Hypothalamus (tissue), 51 donors: ENCODE data around the gene GPR39.
"Not testable (repeated sequence)": the region's sequence is repeated elsewhere in the genome, so short reads cannot be mapped to it uniquely, and the experiment has no call there.

ENCODE experiments used
- DNase-seq, 51 donors: peaks; one replicate each; lab custom pipeline; 2025; lab: John Stamatoyannopoulos, UW

Gene GPR39

DNA sequence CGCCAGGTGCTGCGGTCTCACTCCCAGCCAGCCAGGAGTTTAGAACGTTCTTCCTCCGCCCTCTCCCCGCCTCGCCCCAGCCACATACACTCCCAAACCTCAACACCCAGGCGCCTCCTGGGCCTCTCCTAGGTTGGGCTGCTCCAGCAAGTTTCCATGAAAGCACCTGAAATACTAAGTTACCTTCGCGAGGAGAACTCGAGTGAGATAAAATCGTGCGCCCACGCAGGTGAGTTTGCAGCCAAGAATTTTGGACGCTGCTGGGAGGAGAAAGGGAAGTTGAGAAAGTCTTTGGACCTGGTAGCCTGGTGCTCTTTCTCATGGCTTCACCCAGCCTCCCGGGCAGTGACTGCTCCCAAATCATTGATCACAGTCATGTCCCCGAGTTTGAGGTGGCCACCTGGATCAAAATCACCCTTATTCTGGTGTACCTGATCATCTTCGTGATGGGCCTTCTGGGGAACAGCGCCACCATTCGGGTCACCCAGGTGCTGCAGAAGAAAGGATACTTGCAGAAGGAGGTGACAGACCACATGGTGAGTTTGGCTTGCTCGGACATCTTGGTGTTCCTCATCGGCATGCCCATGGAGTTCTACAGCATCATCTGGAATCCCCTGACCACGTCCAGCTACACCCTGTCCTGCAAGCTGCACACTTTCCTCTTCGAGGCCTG, at the start of gene GPR39:
Gene GPR39 (plus strand): TSS at position 83 of the 673 bp plus-strand sequence.
- no peak for DNase-seq

DNA sequence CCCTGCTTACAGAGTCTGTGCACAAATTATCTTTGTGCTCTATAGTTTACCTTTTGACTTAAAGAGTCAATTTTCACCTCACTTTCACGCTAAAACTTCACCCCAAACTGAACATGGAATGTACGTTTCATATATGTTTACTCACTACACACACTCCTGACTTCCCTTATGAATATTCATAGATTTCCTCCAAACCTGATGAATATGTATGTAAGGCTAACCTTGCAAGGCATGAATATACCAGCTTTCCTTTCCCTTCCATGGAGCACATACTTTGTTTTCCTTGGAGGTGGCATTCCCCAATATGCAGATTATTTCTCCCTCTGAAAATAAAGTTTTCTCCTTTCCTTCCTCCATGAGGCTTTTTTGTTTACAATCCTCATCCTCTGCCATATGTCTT, 48.4 kb upstream of the GPR39 start:
- DNase-seq = no peak

DNA sequence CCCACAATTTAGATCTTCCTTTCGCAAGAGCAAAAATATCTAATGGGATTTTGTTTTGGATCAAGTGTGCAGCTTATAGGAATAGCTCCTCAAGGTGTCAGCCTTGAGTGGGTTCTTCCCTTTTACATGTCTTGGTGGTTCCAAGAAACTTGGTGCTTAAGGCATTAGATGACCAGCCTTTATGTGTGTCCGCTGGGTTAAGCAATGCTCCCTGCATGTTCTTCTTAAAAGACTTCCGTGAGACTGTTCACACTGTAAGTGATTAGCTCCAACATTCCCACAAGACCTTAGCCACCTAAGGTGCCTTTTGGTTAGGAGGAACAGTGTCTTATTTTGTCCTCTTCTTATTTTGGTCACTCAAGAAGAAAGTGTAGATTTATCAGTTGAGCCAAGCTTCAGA, 44.3 kb upstream of the GPR39 start:
- DNase-seq = no peak

DNA sequence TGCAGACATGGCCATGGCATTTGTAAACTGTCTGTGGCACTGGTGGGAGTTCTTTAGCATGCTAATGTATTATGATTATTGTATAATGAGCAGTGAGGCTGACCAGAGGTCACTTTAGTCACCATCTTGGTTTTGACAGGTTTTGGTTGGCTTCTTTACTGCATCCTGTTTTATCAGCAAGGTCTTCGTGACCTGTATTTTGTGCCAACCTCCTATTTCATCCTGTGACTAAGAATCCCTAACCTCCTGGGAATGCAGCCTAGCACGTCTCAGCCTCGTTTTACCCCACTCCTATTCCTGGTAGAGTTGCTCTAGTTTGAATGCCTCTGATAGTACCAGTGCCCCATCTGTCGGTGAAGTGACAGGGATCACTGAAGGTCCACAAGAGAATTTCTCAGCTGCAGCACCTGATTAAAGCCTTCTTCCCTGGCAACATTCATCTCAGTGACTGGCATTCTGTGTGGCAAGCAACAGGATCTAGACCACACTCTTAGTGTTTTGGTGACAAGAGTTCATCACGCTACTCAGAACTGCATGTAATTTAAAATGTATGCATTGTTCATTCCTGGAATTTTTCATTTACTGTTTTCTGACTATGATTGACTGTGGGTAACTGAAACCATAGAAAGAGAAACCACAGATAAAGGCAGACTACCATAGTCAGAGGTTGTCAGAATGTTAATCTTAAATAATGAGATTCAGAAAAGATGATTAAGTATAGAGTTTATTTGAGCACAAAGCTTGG, 43.0 kb upstream of the GPR39 start:
- no peak for DNase-seq

DNA sequence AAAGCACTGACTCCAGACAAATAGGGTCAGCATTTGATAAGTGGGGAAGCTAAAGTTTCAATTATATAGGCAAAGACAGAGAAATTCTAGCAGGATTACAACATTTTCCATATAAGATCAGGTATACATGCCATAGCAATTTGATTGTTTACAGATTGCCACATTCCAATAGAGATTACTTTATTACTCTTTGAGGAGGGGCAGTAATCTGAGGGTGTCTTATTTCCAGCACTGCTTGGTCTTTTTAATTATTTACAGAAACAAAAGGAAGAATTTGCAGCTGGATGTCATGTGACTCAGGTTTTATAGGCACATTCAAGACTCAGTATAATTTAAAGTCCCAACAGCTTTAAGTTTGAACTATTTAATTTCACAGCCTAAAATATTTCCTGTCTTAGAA, 42.5 kb upstream of the GPR39 start:
- DNase-seq = no peak

DNA sequence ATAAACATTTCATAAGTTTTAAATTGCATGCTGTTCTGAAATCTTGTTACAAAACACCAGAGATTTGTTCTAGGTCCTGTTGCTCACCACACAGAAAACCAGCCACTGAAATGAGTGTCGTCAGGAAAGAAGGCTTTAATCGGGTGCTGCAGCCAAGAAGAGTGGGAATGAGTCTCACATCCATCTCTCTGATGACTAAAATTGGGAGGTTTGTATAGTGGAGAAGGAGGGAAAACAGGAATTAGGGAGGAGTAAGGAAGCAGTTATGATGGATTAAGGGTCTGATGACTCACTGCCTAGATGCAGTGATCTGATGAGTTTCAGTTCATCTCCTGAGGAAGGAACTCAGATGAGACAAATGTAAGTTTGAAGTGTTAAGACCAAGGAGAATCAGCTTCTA, 42.1 kb upstream of the GPR39 start:
- no peak for DNase-seq

DNA sequence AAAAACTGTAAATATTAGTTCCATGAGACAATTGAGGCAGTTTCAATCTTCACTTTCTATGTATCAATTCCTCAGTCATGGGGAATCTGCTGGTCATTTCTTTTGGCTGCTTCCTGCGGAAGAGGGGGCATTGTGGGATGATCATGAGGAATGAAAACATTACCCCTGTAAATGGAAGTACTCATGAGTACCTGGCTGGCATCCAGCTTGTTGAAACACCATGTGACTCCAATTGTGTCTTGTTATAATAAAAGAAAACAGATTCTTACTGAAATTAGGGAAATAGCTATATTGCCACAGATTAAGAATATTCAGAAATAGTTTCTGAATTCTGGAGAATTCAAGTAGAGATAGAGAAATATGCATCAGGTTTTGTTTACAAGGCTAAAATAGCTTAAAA, 41.6 kb upstream of the GPR39 start:
- DNase-seq = no peak

DNA sequence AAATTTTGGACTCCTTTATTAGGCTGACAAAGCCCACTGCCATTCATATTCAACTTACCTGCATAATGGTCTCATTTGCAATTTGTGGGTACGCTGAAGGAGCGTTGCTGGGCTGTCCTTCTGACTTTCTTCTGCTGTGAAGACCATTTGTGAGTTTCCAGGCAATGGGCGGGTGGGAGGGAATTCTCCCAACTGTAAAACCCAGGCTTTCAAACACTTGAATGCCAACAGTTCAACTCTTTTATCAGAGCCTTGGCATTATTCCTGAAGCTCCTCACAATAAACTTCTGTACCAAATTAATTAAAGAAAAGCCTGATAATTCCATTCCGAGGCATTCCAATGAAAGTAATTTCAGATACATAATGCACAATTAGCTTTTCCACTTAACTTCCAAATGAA, 35.2 kb upstream of the GPR39 start:
- no peak for DNase-seq

DNA sequence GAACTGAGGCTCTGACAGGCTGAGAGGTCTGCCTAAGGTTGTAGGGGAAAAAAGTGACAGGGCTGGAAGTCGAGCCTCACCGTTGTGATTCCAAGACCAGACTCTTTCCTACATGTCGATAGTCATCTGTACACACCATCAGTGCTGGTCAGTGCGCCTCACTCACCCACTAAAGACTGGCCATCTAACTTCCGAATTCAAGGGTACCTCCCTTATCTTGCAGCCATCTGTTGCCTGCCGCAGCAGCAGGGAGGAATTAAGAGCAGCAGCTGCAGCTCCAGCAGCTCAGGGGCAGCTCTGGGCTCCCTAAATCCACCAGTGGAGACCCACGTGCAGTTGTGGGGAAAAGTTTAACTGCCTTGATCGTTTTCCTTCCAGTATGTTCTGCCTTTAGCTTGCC, 32.6 kb upstream of the GPR39 start:
- peak in 1 of 51 donors; percentile 2 for DNase-seq

DNA sequence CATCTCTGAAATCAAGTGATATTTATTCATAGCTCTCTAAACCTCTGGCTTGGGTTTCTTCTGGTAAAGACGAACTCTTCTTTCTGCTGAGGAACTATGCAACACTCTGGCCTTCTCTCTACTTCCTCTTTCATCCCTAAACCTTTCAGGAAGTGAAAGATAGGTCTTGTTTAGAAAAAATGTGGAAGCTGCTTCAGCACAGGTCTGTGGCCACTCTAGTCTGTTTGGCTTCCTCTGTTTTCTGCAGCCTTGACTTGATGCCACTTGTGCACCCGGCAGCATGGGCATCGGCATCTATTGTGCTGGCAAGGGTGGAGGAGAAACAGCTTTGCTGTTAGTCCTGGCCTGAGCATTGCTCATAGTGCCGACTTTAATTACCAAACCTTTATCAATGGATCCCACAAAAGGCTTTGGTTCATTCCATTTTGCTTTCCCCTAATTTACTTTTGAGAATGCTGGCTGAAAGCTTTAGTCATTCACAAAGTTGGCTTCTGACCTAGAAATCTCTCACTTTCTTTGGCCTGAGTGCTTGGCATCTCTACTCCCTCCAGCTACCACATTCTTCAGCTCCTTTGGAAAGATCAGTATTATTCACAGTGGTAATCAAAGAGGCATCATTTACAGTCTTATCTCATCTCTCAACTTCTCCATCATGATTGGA, 32.0 kb upstream of the GPR39 start:
- DNase-seq = peak in 13 of 51 donors; percentile 5 to 36 (median 13)

DNA sequence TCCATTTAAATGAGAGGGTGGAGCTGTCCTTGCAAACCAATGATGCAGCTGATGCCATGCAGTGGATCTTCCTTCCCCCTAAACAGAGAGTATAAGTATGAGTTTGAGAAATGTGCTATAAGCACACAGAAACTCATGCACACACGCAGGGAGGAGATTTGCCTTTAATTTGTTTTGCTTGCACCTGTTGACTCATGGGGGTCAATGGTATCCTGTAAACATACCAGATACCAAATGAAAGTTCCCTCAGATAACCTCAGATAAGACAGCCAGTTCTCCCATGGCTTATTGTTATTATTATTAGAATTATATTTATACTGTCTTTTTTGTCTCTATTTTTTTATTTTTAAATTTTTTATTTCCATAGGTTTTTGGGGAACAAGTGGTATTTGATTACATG, 29.5 kb upstream of the GPR39 start:
- DNase-seq = no peak

DNA sequence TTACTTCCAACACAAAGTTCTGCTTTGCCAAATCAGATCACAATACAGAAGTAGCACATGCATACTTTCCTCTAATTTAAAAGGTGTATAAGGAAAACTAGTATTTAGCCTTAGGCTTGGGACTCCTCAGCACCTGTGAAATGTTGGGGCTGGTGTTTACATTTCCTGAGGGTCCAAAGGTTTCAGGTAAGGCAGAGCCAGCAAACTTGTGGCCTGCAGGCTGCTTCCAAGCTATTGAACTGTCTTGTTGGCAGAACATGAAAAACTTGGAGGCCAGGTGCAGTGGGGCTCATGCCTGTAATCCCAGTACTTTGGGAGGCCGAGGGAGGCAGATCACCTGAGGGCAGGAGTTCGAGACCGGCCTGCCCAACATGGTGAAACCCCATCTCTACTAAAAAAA, 26.5 kb upstream of the GPR39 start:
- DNase-seq = no peak

DNA sequence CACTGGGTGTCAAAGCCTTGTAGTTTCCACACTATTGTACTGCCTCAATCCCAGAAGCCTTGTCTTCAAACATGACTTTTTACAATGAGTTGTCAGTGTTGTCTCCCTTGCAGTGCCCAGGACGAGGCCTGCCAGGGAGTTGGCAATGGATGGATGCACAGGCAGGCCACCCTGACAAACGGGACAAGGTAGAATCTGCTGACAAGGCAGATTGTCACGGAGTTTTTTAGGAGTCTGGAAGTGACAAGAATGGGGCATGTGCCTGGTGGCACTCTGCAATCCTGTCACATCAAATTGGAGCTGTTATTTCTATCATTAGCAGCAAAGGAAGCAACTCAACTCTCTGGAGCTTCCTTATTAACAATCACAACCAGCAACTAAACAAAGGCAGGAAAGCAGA, 25.2 kb upstream of the GPR39 start:
- DNase-seq = no peak

DNA sequence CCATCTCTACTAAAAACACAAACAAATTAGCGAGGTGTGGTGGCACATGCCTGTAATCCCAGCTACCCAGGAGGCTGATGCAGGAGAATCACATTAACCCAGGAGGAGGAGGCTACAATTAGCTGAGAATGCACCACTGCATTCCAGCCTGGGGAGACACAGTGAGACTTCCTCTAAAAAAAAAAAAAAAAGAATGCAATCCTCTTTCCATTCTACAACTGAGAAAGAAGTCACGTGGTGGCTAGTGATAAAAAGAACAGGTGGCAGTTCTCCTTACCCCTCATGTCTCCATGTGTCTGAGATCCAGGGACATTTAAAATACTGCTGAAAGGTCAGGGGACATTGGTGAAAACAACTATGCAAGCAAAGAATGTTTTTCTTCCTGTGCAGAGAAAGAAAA, 24.4 kb upstream of the GPR39 start:
- no peak for DNase-seq

DNA sequence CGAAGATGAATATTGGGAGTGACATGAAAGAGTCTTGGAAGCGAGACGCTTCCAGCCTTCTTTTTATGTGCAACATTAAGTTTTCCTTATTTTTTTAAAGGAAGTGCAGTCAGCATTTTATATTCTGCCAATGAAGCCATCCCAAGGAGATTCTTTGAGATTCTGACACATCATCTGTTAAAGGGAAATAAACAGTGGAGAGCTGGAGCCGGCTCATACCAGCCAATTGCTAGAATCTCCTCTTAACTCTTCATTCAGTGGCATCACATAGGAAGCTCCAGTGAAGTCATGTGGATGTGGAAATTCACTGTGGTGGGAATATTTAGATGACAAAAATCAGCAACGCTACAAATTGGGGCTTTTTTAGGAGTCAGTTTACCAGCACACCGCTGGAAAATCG, 23.7 kb upstream of the GPR39 start:
- DNase-seq = no peak

DNA sequence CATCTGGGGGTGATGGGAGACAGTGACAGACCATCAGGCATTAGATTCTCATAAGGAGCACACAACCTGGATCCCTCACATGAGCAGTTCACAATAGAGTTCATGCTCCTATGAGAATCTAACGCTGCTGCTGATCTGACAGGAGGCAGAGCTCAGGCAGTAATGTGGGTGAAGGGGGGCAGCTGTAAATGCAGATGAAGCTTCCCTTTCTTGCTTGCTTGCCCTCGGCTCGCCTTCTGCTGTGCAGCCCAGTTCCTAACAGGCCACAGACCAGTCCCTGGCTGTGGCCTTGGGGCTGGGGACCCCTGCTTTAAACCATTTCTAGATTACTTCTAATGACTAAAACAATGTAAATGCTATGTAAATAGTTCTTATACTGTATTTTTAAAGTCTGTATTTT, 19.6 kb upstream of the GPR39 start:
- DNase-seq = not testable (repeated sequence)

DNA sequence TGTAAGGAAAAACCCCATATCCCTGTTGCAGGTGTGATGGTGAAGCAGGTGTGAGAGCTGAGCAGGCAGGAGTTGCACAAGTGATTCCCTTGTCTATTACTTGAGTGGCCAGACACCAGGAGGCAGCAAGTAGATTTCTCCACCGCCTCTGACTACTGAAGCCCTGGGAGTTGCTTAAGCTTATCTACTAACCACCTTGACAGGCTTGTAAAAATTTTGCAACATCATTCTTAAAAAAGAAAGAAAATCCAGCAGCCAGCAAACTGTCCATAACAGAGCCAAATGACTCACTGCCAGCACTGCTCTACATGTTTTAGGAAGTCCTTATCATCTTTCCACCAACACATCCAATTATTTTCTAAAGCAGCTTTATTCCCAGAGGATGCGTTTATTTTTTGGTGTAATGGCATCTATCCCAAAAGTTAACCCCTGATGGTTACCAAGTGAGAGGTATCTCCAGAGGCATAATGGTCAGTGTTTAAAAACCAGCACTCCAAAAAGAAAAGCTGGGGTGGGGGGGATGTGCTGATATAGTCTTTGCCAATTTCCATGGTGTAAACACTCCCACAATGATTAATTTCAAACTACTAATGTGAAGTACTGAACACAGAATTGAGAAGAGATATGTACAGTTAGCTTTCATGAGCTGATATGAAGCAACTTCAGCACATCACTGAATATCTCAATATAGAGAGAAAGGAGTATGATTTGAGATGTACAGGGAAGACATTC, 16.3 kb upstream of the GPR39 start:
- DNase-seq = no peak

DNA sequence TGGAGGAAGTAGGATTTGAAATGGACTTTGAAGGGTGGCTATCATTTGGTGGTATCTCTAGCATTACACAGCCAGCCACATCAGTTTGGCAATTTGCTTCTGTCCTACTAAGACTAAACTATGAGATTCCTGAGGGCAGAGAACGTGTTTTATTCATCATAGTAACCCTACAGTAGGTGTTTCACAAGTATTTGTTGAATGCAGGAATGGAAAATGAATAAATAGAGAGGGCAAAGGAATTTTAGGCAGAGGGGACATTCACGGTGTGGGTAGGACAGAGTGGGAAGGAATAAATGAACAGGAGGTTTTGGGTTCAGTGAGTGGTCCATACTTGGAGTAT, 15.7 kb upstream of the GPR39 start:
- no peak for DNase-seq

DNA sequence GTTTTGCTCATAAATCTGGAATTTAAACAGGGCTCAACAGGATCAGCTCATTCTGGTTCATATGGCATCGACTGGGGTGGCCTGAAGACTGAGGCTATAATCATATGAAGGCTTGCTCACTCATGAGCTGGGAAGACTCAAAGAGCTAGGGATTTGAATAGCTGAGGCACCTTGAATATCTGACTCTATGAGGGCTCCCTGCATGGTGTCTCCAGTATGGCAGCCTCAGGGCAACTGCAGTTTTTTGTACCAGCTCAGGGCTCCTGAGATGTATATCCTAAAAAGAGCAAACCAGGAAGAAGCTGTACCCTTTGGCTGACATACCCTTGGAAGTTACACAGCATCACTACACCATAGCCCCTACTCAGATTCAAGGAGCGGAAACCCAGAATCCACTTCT, 15.3 kb upstream of the GPR39 start:
- DNase-seq = no peak

DNA sequence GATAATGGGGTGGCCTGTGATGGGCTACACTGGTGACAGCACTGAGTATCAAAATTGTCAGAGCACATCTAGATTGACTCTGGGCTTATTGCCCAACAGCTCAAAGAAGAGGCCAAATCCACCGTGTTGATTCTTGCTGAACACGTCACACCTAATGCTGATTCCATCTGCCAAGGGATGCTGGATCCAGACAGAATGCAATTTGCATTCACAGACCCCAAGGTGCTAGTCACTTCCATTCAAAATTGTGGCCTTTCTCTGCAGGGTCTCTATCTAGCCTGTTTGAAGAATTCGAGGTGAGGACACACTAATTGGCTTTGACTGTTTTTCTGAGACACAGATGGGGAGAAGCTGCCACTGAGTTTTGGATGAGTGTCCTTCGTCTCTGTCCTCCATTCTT, 13.5 kb upstream of the GPR39 start:
- DNase-seq = no peak

DNA sequence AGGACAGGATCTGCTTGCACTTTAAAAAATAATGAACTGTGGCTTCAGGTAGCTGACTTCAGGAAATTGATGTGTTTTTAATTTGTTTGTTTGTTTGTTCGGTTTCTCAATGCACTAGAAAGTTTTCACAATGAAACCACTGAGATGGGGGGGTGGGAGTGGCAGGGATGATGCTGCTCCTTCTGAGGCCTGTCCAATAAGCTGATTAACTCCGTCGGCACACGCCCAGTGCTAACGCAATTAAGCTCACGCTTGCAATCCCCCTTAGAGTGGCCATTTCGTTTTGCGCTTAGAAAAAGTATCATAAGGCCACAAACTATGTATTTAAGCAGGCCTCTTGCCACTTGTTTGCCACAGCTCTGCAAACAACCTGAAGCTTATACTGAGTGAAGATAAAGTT, 12.5 kb upstream of the GPR39 start:
- no peak for DNase-seq

DNA sequence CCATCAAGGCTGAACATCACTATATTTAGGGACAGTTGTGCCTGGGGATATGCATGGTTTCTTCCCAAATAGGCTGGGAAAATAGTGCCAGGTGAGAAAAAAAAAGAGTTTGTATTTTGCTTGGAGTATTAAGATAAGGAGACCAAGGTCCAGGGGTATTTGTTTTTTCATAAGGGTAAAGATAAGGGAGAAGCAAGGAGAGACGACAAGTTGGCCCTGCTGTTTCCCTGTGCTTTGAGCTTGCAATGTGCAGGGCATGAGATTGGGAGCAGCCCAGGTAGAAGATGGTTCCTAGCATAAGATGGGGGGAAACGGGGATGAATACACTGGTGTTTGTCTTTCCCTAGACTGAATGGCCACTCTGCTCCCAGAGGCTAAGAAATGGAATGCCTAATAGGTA, 8.8 kb upstream of the GPR39 start:
- no peak for DNase-seq
